K562 (cell line): ENCODE measurements around the gene CPT1C. TPM values are rescaled to one million over a fixed set of nuclear protein-coding genes. Genes with fewer than 3 reads are reported as not detected.

ENCODE experiments used
- BHLHE40 ChIP-seq: IDR thresholded peaks from 2 replicates; pipeline ENCODE4 v1.6.1; 2011; ENCODE audit warnings: low read length, improper control_type of control experiment
- BRCA1 ChIP-seq, 2 experiments: fragments of 450-650 bp in 1 of 2; sonication (generic) in 1 of 2; formaldehyde crosslinking in 1 of 2; IDR thresholded peaks; 2 replicates each; pipeline versions ENCODE4 v1.5.0 to v1.6.1; 2017 to 2020; ENCODE audit warnings: mild to moderate bottlenecking in 1 of 2, missing genetic modification reagents in 1 of 2
- HNRNPLL ChIP-seq: fragments of 200-400 bp; formaldehyde crosslinking; IDR thresholded peaks from 2 replicates; pipeline ENCODE4 v1.6.1; 2017; ENCODE audit warnings: low read length, low read depth, mild to moderate bottlenecking; ENCODE audit not compliant: poor library complexity, severe bottlenecking
- KLF16 ChIP-seq: IDR thresholded peaks from 2 replicates; pipeline ENCODE4 v1.6.1; 2016; ENCODE audit warnings: antibody characterized with exemption
- MAFF ChIP-seq: IDR thresholded peaks from 2 replicates; pipeline ENCODE4 v1.6.1; 2012; ENCODE audit warnings: low read length, improper control_type of control experiment
- RBM34 ChIP-seq: fragments of 200-400 bp; formaldehyde crosslinking; IDR thresholded peaks from 2 replicates; pipeline ENCODE4 v1.6.1; 2018; ENCODE audit warnings: low read length, borderline replicate concordance; ENCODE audit not compliant: insufficient read depth
- SIX5 ChIP-seq, 2 experiments: IDR thresholded peaks; 2 replicates each; pipeline ENCODE4 v1.6.1; 2011; ENCODE audit warnings: low read length in 2 of 2, borderline replicate concordance in 1 of 2, low read depth in 1 of 2, mild to moderate bottlenecking in 1 of 2, moderate library complexity in 1 of 2; ENCODE audit not compliant: insufficient read depth in 1 of 2
- SMAD3 ChIP-seq: fragments of 450-650 bp; formaldehyde crosslinking; conservative IDR thresholded peaks from 2 replicates; pipeline ENCODE4 v1.4.0; 2020; ENCODE audit warnings: mild to moderate bottlenecking
- TGIF2 ChIP-seq: sonication (generic); formaldehyde crosslinking; IDR thresholded peaks from 2 replicates; pipeline ENCODE4 v1.8.1; 2022; ENCODE audit warnings: mild to moderate bottlenecking, missing genetic modification reagents, moderate library complexity
- ZNF644 ChIP-seq: fragments of 200-800 bp; sonication (Bioruptor generic); IDR thresholded peaks from 2 replicates; pipeline ENCODE4 v1.6.1; 2016; ENCODE audit warnings: low read depth, missing genetic modification characterization, missing compliant biosample characterization
- ZNF785 ChIP-seq: fragments of 250-450 bp; sonication (Bioruptor Pico); IDR thresholded peaks from 2 replicates; pipeline ENCODE4 v1.4.0; 2020; ENCODE audit warnings: mild to moderate bottlenecking
- polyA plus RNA-seq, 8 experiments: library from polyadenylated mRNA; depleted of rRNA in 4 of 8; stranded (reverse) in 5 of 8; unstranded in 3 of 8; fragments of >200 nt; fragmentation: Nextera tagmentation in 2 of 8; fragmentation: Illumina TruSeq in 1 of 8; extraction: Ambion mirVana in 2 of 8; extraction: Trizol in 1 of 8; gene quantifications; 2 replicates each; pipeline versions ENCODE4 v1.2.1 to v1.2.3, GENCODE V29; 2011 to 2014; ENCODE audit warnings: inconsistent platforms in 1 of 8, missing spikeins in 1 of 8
- total RNA-seq, 7 experiments: library from RNA; depleted of rRNA in 6 of 7; stranded (reverse); fragments of >200 nt in 6 of 7; fragmentation: Illumina TruSeq in 2 of 7; extraction: Trizol in 2 of 7; gene quantifications; 2 replicates each; pipeline versions ENCODE4 v1.2.1 to v1.2.3, GENCODE V29; 2011 to 2021; ENCODE audit warnings: low replicate concordance in 1 of 7
- TF ChIP-seq, protein P1 (sequence below): fragments of 200-600 bp; sonication (generic); IDR thresholded peaks from one replicate; pipeline ENCODE4 v1.6.1; 2012; ENCODE audit warnings: mild to moderate bottlenecking, low read depth, low read length, inconsistent platforms
- TF ChIP-seq, protein P2 (sequence below): fragments of 150-350 bp; conservative IDR thresholded peaks from 2 replicates; pipeline ENCODE4 v1.6.1; 2014; ENCODE audit warnings: low read length

CPT1C gene
- total and polyA plus RNA-seq, 9 of the 15 experiments (the other 6 are each of a cell fraction or from before 2014, with no cell fraction given) = 1.9 to 12.3 (median 3.0) TPM

DNA sequence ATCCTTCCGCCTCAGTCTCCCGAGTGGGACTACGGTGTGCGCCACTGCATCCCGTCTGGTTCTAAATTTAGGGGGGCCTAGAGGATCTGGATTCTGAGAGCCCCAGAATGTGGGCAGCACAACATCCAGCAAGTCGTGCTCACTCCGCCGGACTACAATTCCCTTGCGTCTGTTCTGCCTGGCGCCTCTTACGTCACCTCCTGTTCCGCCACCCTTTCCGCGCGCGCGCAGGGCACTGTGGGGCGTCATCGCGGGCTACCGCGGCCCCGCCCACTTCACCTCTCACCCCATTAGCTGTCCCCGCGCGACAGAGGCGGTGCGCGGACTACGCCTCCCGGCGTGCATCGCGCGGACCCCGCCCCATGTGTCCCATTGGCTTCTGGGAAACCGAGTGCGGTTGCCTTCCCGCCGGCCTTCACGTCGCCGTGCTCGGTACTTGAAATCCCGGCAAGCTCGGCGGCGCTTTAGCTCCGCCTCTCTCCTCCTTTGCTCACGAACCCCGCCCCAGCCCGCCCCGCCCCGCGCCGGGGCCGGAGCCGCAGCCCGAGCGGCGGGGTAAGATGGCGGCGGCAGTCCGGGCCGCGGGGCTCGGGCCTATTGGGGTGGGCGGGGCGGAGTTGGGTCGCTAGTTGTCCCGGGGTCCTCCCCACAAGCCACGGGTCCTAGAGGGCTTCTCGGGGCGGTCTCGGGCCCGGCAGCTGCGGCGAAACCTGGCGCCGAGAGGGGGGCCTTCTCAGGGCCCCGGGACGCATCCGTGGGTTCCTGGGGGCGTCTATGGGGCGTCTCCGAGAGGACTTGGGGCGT is 49.0 kb upstream of the CPT1C start, which contains the start of gene SCAF1 (continued):
- TF ChIP-seq, protein P1, sequence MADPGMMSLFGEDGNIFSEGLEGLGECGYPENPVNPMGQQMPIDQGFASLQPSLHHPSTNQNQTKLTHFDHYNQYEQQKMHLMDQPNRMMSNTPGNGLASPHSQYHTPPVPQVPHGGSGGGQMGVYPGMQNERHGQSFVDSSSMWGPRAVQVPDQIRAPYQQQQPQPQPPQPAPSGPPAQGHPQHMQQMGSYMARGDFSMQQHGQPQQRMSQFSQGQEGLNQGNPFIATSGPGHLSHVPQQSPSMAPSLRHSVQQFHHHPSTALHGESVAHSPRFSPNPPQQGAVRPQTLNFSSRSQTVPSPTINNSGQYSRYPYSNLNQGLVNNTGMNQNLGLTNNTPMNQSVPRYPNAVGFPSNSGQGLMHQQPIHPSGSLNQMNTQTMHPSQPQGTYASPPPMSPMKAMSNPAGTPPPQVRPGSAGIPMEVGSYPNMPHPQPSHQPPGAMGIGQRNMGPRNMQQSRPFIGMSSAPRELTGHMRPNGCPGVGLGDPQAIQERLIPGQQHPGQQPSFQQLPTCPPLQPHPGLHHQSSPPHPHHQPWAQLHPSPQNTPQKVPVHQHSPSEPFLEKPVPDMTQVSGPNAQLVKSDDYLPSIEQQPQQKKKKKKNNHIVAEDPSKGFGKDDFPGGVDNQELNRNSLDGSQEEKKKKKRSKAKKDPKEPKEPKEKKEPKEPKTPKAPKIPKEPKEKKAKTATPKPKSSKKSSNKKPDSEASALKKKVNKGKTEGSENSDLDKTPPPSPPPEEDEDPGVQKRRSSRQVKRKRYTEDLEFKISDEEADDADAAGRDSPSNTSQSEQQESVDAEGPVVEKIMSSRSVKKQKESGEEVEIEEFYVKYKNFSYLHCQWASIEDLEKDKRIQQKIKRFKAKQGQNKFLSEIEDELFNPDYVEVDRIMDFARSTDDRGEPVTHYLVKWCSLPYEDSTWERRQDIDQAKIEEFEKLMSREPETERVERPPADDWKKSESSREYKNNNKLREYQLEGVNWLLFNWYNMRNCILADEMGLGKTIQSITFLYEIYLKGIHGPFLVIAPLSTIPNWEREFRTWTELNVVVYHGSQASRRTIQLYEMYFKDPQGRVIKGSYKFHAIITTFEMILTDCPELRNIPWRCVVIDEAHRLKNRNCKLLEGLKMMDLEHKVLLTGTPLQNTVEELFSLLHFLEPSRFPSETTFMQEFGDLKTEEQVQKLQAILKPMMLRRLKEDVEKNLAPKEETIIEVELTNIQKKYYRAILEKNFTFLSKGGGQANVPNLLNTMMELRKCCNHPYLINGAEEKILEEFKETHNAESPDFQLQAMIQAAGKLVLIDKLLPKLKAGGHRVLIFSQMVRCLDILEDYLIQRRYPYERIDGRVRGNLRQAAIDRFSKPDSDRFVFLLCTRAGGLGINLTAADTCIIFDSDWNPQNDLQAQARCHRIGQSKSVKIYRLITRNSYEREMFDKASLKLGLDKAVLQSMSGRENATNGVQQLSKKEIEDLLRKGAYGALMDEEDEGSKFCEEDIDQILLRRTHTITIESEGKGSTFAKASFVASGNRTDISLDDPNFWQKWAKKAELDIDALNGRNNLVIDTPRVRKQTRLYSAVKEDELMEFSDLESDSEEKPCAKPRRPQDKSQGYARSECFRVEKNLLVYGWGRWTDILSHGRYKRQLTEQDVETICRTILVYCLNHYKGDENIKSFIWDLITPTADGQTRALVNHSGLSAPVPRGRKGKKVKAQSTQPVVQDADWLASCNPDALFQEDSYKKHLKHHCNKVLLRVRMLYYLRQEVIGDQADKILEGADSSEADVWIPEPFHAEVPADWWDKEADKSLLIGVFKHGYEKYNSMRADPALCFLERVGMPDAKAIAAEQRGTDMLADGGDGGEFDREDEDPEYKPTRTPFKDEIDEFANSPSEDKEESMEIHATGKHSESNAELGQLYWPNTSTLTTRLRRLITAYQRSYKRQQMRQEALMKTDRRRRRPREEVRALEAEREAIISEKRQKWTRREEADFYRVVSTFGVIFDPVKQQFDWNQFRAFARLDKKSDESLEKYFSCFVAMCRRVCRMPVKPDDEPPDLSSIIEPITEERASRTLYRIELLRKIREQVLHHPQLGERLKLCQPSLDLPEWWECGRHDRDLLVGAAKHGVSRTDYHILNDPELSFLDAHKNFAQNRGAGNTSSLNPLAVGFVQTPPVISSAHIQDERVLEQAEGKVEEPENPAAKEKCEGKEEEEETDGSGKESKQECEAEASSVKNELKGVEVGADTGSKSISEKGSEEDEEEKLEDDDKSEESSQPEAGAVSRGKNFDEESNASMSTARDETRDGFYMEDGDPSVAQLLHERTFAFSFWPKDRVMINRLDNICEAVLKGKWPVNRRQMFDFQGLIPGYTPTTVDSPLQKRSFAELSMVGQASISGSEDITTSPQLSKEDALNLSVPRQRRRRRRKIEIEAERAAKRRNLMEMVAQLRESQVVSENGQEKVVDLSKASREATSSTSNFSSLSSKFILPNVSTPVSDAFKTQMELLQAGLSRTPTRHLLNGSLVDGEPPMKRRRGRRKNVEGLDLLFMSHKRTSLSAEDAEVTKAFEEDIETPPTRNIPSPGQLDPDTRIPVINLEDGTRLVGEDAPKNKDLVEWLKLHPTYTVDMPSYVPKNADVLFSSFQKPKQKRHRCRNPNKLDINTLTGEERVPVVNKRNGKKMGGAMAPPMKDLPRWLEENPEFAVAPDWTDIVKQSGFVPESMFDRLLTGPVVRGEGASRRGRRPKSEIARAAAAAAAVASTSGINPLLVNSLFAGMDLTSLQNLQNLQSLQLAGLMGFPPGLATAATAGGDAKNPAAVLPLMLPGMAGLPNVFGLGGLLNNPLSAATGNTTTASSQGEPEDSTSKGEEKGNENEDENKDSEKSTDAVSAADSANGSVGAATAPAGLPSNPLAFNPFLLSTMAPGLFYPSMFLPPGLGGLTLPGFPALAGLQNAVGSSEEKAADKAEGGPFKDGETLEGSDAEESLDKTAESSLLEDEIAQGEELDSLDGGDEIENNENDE = no peak
- TF ChIP-seq BRCA1 (IDR thresholded peaks at IDR 0.05) (no peak), BRCA1 (CRISPR knock-in tag; IDR thresholded peaks at IDR 0.05) (no peak), TGIF2 (CRISPR knock-in tag) (no peak), SIX5 (IDR thresholded peaks at IDR 0.05; ENCODE audit: borderline replicate concordance in 1 of 2, insufficient read depth in 1 of 2, low read depth in 1 of 2, low read length in 2 of 2) (peak; percentile 94 to 97), ZNF644 (tag) (peak; percentile 96; the same call in 1 of the 2 replicates), ZNF785 (CRISPR knock-in tag) (no peak), KLF16 (no peak), RBM34 (no peak), BHLHE40 (peak; percentile 49; the same call in 1 of the 2 replicates), HNRNPLL (peak; percentile 68), MAFF (no peak), SMAD3 (CRISPR knock-in tag) (peak; percentile 65; the same call in 1 of the 2 replicates)
- TF ChIP-seq, protein P2, sequence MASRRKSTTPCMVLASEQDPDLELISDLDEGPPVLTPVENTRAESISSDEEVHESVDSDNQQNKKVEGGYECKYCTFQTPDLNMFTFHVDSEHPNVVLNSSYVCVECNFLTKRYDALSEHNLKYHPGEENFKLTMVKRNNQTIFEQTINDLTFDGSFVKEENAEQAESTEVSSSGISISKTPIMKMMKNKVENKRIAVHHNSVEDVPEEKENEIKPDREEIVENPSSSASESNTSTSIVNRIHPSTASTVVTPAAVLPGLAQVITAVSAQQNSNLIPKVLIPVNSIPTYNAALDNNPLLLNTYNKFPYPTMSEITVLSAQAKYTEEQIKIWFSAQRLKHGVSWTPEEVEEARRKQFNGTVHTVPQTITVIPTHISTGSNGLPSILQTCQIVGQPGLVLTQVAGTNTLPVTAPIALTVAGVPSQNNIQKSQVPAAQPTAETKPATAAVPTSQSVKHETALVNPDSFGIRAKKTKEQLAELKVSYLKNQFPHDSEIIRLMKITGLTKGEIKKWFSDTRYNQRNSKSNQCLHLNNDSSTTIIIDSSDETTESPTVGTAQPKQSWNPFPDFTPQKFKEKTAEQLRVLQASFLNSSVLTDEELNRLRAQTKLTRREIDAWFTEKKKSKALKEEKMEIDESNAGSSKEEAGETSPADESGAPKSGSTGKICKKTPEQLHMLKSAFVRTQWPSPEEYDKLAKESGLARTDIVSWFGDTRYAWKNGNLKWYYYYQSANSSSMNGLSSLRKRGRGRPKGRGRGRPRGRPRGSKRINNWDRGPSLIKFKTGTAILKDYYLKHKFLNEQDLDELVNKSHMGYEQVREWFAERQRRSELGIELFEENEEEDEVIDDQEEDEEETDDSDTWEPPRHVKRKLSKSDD = no peak
